ENCODE measurements around the gene IBA57. TPM values are rescaled to one million over a fixed set of nuclear protein-coding genes. Genes with fewer than 3 reads are reported as not detected.

Gene IBA57
- total and polyA plus RNA-seq, 11 donors = 4.8 to 18.6 (median 11.8) TPM

GRCh38 chr1:228143480-228144192 is 22.0 kb upstream of the IBA57 start:
- peaks cover 14 to 67% (median 54%) of the 10 kb centered on the region in 12 donors for H3K4me1 ChIP-seq
- H3K27me3 ChIP-seq = no peaks in the 10 kb centered on the region
- intact Hi-C loops (cut with DNase I) = loop anchor here in 1 of 10 donors (1.0 kb wide), 1 partner anchor 12 kb away; no protein-coding TSS in a partner anchor
- ATAC-seq = no peak
- H3K36me3 ChIP-seq = peaks cover 0 to 51% (median 30%) of the 10 kb centered on the region in 9 donors
- no peak overlapping the region for H3K27ac ChIP-seq
- peak in 1 of 5 donors; percentile 28 for DNase-seq
- H3K4me3 ChIP-seq = no peak overlapping the region
- WGBS, 4 donors = 85 to 90% (median 86%) methylated on average over 12 of the region's 12 CpGs
- TF ChIP-seq CTCF (IDR thresholded peaks at IDR 0.05) = no peak
- no peak for TF ChIP-seq POLR2A (IDR thresholded peaks at IDR 0.05)
- no peaks in the 10 kb centered on the region for H3K9me3 ChIP-seq

- peaks cover 20 to 75% (median 59%) of the 10 kb centered on the region in 12 donors for H3K4me1 ChIP-seq
- WGBS, 4 donors = 78 to 82% (median 79%) methylated on average over 14 to 16 of the region's 16 CpGs
- DNase-seq (peak in 1 of 5 donors; percentile 42), ATAC-seq (no peak)
- H3K36me3 ChIP-seq = peaks cover 0 to 57% (median 32%) of the 10 kb centered on the region in 9 donors
- no peaks in the 10 kb centered on the region for H3K9me3 ChIP-seq
- H3K27ac ChIP-seq = no peak overlapping the region
- intact Hi-C loops (cut with DNase I) = no loop called here
- TF ChIP-seq CTCF (IDR thresholded peaks at IDR 0.05) (no peak), POLR2A (IDR thresholded peaks at IDR 0.05) (no peak)
- H3K27me3 ChIP-seq = no peaks in the 10 kb centered on the region
- H3K4me3 ChIP-seq = no peak overlapping the region
Measured at GRCh38 chr1:228144193-228144992, 21.2 kb upstream of the IBA57 start.

GRCh38 chr1:228144993-228145343 is 20.6 kb upstream of the IBA57 start:
- H3K36me3 ChIP-seq = peaks cover 0 to 59% (median 32%) of the 10 kb centered on the region in 9 donors
- peaks cover 26 to 80% (median 64%) of the 10 kb centered on the region in 12 donors for H3K4me1 ChIP-seq
- peak in 1 of 5 donors; percentile 28 for DNase-seq
- H3K27me3 ChIP-seq = no peaks in the 10 kb centered on the region
- ATAC-seq = no peak
- intact Hi-C loops (cut with DNase I) = no loop called here
- 85 to 95% (median 86%) methylated on average over 4 to 8 of the region's 8 CpGs for WGBS, 4 donors
- H3K27ac ChIP-seq = no peak overlapping the region
- no peaks in the 10 kb centered on the region for H3K9me3 ChIP-seq
- H3K4me3 ChIP-seq = no peak overlapping the region
- TF ChIP-seq CTCF (IDR thresholded peaks at IDR 0.05) (no peak), POLR2A (IDR thresholded peaks at IDR 0.05) (no peak)
